Measurements from ENCODE around the gene MYO18B. TPM values are rescaled to one million over a fixed set of nuclear protein-coding genes. Genes with fewer than 3 reads are reported as not detected.

Gene MYO18B
- total and polyA plus RNA-seq, 2 of the 8 experiments (the other 6 are each of a cell fraction or from before 2014, with no cell fraction given) = 0.62 to 0.78 TPM

DNA sequence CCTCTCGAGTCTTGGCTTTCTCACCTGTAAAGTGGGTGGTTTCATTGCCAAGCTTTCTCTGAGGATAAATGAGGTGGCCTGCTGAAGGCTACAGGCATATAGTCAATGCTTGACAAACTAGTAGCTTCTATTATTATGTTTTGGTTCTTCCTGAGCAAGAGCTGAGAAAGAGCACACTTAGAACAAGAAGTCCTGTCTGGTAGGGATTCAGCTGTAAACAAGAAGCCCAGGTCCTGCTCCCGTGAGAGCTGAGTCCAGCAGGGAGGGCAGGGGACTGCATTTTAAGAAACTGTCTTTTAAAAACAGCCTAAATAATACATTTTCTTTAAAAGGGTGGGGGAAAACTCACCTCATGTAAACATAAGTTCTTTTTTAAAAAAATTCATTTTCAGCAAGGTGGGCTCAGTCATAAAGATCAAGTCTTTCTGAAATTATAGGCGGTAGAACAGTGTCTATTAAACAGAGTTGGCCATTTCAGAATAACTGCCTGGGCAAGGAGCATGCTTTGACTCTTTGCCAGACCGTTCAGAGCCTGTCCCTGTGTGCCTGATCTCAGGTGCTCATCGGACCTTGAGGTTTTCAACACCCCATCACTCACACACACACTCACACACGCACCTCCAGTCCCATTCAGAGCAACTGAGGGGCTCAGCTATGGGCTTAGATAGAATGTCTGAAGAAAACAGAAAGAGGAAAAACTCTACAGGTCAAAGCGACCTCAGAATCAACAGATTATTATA is 29.2 kb upstream of the MYO18B start:
- H3K56ac ChIP-seq (replicated peaks; ENCODE audit: insufficient read length, low read depth, low read length) = no peak overlapping the region
- no peak overlapping the region for H2BK120ac ChIP-seq (replicated peaks; ENCODE audit: low read depth, low read length)
- no peak overlapping the region for H2AK5ac ChIP-seq (ENCODE audit: low read depth, low read length)
- peaks cover 0 to 5% (median 0%) of the 10 kb centered on the region in 4 experiments; a peak in 2 of 8 replicates for H3K36me3 ChIP-seq (ENCODE audit: control insufficient read depth in 2 of 4, insufficient read depth in 4 of 4, low read length in 3 of 4)
- POLR2A ChIA-PET (ENCODE audit: partially characterized antibody) = no interaction called here
- no peaks in the 10 kb centered on the region for H3K27me3 ChIP-seq (replicated peaks in 1 of 4; ENCODE audit: control insufficient read depth in 3 of 4, extremely low read depth in 1 of 4, insufficient read depth in 3 of 4, low read length in 3 of 4)
- H2BK5ac ChIP-seq (ENCODE audit: low read depth, low read length) = no peak overlapping the region
- H3K79me1 ChIP-seq (ENCODE audit: low read depth, low read length) = no peaks in the 10 kb centered on the region
- no peak for FAIRE-seq
- no peak overlapping the region for H3K4me3 ChIP-seq (ENCODE audit: extremely low read depth in 1 of 4, insufficient read depth in 2 of 4, low read depth in 3 of 4, low read length in 4 of 4)
- H3K4me2 ChIP-seq (ENCODE audit: insufficient read depth in 1 of 2, low read depth in 2 of 2, low read length in 2 of 2) = no peak overlapping the region
- H3K4ac ChIP-seq (replicated peaks; ENCODE audit: insufficient read length, low read depth, low read length) = no peak overlapping the region
- no peaks in the 10 kb centered on the region for H3K4me1 ChIP-seq (replicated peaks in 1 of 4; ENCODE audit: control insufficient read depth in 3 of 4, insufficient read depth in 4 of 4, low read length in 3 of 4)
- H3K23me2 ChIP-seq (ENCODE audit: low read depth, low read length) = no peaks in the 10 kb centered on the region
- H4K20me1 ChIP-seq (replicated peaks in 1 of 2; ENCODE audit: control insufficient read depth in 1 of 2, insufficient read depth in 2 of 2, low read length in 2 of 2) = peaks cover 0 to 4% of the 10 kb centered on the region in 2 experiments
- no peak overlapping the region for H3K9ac ChIP-seq (replicated peaks in 1 of 4; ENCODE audit: extremely low read depth in 1 of 4, low read depth in 3 of 4, low read length in 3 of 4)
- no peaks in the 10 kb centered on the region for H3K79me2 ChIP-seq (ENCODE audit: control insufficient read depth in 1 of 2, insufficient read depth in 2 of 2, low read length in 2 of 2)
- H3K14ac ChIP-seq (ENCODE audit: insufficient read length) = no peak overlapping the region
- no peak overlapping the region for H3K18ac ChIP-seq (ENCODE audit: extremely low read depth, low read length)
- no peaks in the 10 kb centered on the region for H3K9me3 ChIP-seq (ENCODE audit: insufficient read depth in 2 of 2, low read depth in 1 of 2, low read length in 1 of 2)
- no peak overlapping the region for H3K27ac ChIP-seq (ENCODE audit: low read depth, low read length)
- WGBS, 2 experiments (ENCODE audit: extremely low coverage in 1 of 2, insufficient coverage in 1 of 2, insufficient read length in 1 of 2, insufficient replicate concordance in 2 of 2, low coverage in 1 of 2, low lambda C conversion rate in 2 of 2, missing lambda C conversion rate in 1 of 2) = 89% methylated on average over 7 of the region's 7 CpGs; no CpG with 5 or more reads in 1 of the 2 experiments
- H2AFZ ChIP-seq (ENCODE audit: low read length) = no peak overlapping the region
- H2BK15ac ChIP-seq (ENCODE audit: low read length) = no peak overlapping the region
- H3K23ac ChIP-seq (ENCODE audit: insufficient read length) = no peak overlapping the region
- no peak overlapping the region for H2BK12ac ChIP-seq (ENCODE audit: low read depth, low read length)
- DNase-seq (ENCODE audit: low read depth in 1 of 2, low spot score in 2 of 2) = no peak
- H4K8ac ChIP-seq (ENCODE audit: extremely low read depth, insufficient read depth, low read length) = no peak overlapping the region
- no peak overlapping the region for H4K5ac ChIP-seq (ENCODE audit: insufficient read length, low read depth, low read length)
- H2BK20ac ChIP-seq (ENCODE audit: low read length) = no peak overlapping the region
- TF ChIP-seq SAP30 (IDR thresholded peaks at IDR 0.05; ENCODE audit: insufficient read depth, insufficient replicate concordance, low read length) (no peak), CTBP2 (IDR thresholded peaks at IDR 0.05; ENCODE audit: borderline replicate concordance, insufficient read depth, insufficient read length, low read length) (no peak), PHF8 (conservative IDR thresholded peaks at IDR 0.05; ENCODE audit: low read depth, low read length) (no peak), SRF (IDR thresholded peaks at IDR 0.05; ENCODE audit: low read depth, low read length) (no peak), HDAC6 (IDR thresholded peaks at IDR 0.05; ENCODE audit: low read depth, low read length) (no peak), BRCA1 (IDR thresholded peaks at IDR 0.05; ENCODE audit: low read depth, low read length) (no peak), RFX5 (IDR thresholded peaks at IDR 0.05; ENCODE audit: borderline replicate concordance, low read depth, low read length) (no peak), NANOG (IDR thresholded peaks at IDR 0.05; ENCODE audit: insufficient read depth, low read depth, low read length, poor library complexity, severe bottlenecking) (no peak), SIX5 (IDR thresholded peaks at IDR 0.05; ENCODE audit: low read depth, low read length) (no peak), EZH2 (IDR thresholded peaks at IDR 0.05; ENCODE audit: low read depth, low read length, severe bottlenecking) (no peak), YY1 (IDR thresholded peaks at IDR 0.05; ENCODE audit: low read depth, low read length) (no peak), GTF2F1 (IDR thresholded peaks at IDR 0.05; ENCODE audit: borderline replicate concordance, low read depth, low read length) (no peak), TEAD4 (IDR thresholded peaks at IDR 0.05; ENCODE audit: low read depth, low read length) (no peak)
- H4K91ac ChIP-seq (replicated peaks; ENCODE audit: insufficient read length, low read length) = no peak overlapping the region
- CTCF ChIA-PET (ENCODE audit: partially characterized antibody) = interaction anchor here (0.5 kb wide), 1 partner anchor 477 kb away, joined by 3 read pairs; no protein-coding TSS in a partner anchor
